Measurements from ENCODE around the gene CLPX.

- TF ChIP-seq, protein P1, sequence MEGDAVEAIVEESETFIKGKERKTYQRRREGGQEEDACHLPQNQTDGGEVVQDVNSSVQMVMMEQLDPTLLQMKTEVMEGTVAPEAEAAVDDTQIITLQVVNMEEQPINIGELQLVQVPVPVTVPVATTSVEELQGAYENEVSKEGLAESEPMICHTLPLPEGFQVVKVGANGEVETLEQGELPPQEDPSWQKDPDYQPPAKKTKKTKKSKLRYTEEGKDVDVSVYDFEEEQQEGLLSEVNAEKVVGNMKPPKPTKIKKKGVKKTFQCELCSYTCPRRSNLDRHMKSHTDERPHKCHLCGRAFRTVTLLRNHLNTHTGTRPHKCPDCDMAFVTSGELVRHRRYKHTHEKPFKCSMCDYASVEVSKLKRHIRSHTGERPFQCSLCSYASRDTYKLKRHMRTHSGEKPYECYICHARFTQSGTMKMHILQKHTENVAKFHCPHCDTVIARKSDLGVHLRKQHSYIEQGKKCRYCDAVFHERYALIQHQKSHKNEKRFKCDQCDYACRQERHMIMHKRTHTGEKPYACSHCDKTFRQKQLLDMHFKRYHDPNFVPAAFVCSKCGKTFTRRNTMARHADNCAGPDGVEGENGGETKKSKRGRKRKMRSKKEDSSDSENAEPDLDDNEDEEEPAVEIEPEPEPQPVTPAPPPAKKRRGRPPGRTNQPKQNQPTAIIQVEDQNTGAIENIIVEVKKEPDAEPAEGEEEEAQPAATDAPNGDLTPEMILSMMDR (IDR thresholded peaks at IDR 0.05), result no peak
- TF ChIP-seq POLR2AphosphoS5 (IDR thresholded peaks at IDR 0.05; ENCODE audit: insufficient read depth in 1 of 2, low read depth in 1 of 2), result no peak
Measured at GRCh38 chr15:65156692-65157091, 28.4 kb downstream of the CLPX start.
